Measurements from ENCODE around the gene IL12A.

Gene IL12A

GRCh38 chr3:159988617-159989271 is at the start of gene IL12A:
IL12A (plus strand) TSS chr3:159988835.
- peak; percentile 62 to 80 for DNase-seq (ENCODE audit: low read depth in 2 of 2)

- no peak for DNase-seq (ENCODE audit: low read depth in 2 of 2)
Observed at GRCh38 chr3:159941038-159942000, 47.3 kb upstream of the IL12A start.

GRCh38 chr3:159944781-159945180 is 43.9 kb upstream of the IL12A start:
- DNase-seq (ENCODE audit: low read depth in 2 of 2), result no peak

GRCh38 chr3:159945930-159946329 is 42.7 kb upstream of the IL12A start:
- no peak for DNase-seq (ENCODE audit: low read depth in 2 of 2)

- no peak for DNase-seq (ENCODE audit: low read depth in 2 of 2)
Observed at GRCh38 chr3:159947220-159947619, 41.4 kb upstream of the IL12A start.

- no peak for DNase-seq (ENCODE audit: low read depth in 2 of 2)
Observed at GRCh38 chr3:159948429-159949144, 40.0 kb upstream of the IL12A start.

GRCh38 chr3:159950156-159950898 is 38.3 kb upstream of the IL12A start:
- DNase-seq (ENCODE audit: low read depth in 2 of 2), result no peak

GRCh38 chr3:159951540-159951939 is 37.1 kb upstream of the IL12A start:
- DNase-seq (ENCODE audit: low read depth in 2 of 2), result no peak

GRCh38 chr3:159953325-159954085 is 35.1 kb upstream of the IL12A start:
- DNase-seq (ENCODE audit: low read depth in 2 of 2), result no peak

- DNase-seq (ENCODE audit: low read depth in 2 of 2), result no peak
Observed at GRCh38 chr3:159960188-159961148, 28.2 kb upstream of the IL12A start.

- DNase-seq (ENCODE audit: low read depth in 2 of 2), result no peak
Observed at GRCh38 chr3:159964166-159964973, 24.3 kb upstream of the IL12A start.

GRCh38 chr3:159971311-159971710 is 17.3 kb upstream of the IL12A start:
- no peak for DNase-seq (ENCODE audit: low read depth in 2 of 2)

- DNase-seq (ENCODE audit: low read depth in 2 of 2), result no peak
Observed at GRCh38 chr3:159977295-159977694, 11.3 kb upstream of the IL12A start.

- no peak for DNase-seq (ENCODE audit: low read depth in 2 of 2)
Observed at GRCh38 chr3:159978353-159978752, 10.3 kb upstream of the IL12A start.

- no peak for DNase-seq (ENCODE audit: low read depth in 2 of 2)
Observed at GRCh38 chr3:159978918-159979703, 9.5 kb upstream of the IL12A start.

GRCh38 chr3:159982442-159982974 is 6.1 kb upstream of the IL12A start:
- no peak for DNase-seq (ENCODE audit: low read depth in 2 of 2)

- no peak for DNase-seq (ENCODE audit: low read depth in 2 of 2)
Observed at GRCh38 chr3:159987291-159987711, 1.3 kb upstream of the IL12A start.
